ENCODE data around the gene SMARCA2. TPM values are rescaled to one million over a fixed set of nuclear protein-coding genes. Genes with fewer than 3 reads are reported as not detected.
A peak's percentile ranks its signal among the peaks of the same experiment; 100 is the strongest.

Gene SMARCA2
- polyA plus RNA-seq, 1 donor from 2014 or later: 150 TPM

GRCh38 chr9:2016408-2017330 lies 1.5 kb downstream of the SMARCA2 start:
- H3F3A ChIP-seq (ENCODE audit: insufficient read depth, low read length, poor library complexity, severe bottlenecking): no peaks in the 10 kb centered on the region
- peak overlapping the region; percentile 87 for H3K9ac ChIP-seq (ENCODE audit: low read length)
- peak overlapping the region; percentile 80 for H3K27ac ChIP-seq (ENCODE audit: low read length)
- H3K9me2 ChIP-seq (ENCODE audit: insufficient read depth, low read length): no peaks in the 10 kb centered on the region
- peaks cover 45% of the 10 kb centered on the region for H3K27me3 ChIP-seq (ENCODE audit: insufficient read depth, low read depth, low read length)
- no peaks in the 10 kb centered on the region for H3K9me3 ChIP-seq (ENCODE audit: low read length)
- H3K36me3 ChIP-seq (ENCODE audit: insufficient read depth, low read length): no peaks in the 10 kb centered on the region
- H3K4me2 ChIP-seq (ENCODE audit: low read length): peak overlapping the region; percentile 70
- peak overlapping the region; percentile 63 for H2AFZ ChIP-seq (ENCODE audit: low read depth, low read length)
- H3K79me2 ChIP-seq (replicated peaks; ENCODE audit: insufficient read depth, low read length): peaks cover 18% of the 10 kb centered on the region
- H3K4me3 ChIP-seq (ENCODE audit: low read length): peak overlapping the region; percentile 89
- peak; percentile 53 for TF ChIP-seq TAF1 (IDR thresholded peaks at IDR 0.05; ENCODE audit: low read depth)
- TF ChIP-seq, protein P1, sequence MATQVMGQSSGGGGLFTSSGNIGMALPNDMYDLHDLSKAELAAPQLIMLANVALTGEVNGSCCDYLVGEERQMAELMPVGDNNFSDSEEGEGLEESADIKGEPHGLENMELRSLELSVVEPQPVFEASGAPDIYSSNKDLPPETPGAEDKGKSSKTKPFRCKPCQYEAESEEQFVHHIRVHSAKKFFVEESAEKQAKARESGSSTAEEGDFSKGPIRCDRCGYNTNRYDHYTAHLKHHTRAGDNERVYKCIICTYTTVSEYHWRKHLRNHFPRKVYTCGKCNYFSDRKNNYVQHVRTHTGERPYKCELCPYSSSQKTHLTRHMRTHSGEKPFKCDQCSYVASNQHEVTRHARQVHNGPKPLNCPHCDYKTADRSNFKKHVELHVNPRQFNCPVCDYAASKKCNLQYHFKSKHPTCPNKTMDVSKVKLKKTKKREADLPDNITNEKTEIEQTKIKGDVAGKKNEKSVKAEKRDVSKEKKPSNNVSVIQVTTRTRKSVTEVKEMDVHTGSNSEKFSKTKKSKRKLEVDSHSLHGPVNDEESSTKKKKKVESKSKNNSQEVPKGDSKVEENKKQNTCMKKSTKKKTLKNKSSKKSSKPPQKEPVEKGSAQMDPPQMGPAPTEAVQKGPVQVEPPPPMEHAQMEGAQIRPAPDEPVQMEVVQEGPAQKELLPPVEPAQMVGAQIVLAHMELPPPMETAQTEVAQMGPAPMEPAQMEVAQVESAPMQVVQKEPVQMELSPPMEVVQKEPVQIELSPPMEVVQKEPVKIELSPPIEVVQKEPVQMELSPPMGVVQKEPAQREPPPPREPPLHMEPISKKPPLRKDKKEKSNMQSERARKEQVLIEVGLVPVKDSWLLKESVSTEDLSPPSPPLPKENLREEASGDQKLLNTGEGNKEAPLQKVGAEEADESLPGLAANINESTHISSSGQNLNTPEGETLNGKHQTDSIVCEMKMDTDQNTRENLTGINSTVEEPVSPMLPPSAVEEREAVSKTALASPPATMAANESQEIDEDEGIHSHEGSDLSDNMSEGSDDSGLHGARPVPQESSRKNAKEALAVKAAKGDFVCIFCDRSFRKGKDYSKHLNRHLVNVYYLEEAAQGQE (IDR thresholded peaks at IDR 0.05; ENCODE audit: borderline replicate concordance): no peak
- no peaks in the 10 kb centered on the region for H4K20me1 ChIP-seq (ENCODE audit: insufficient read depth)

GRCh38 chr9:2017331-2018161 lies 2.4 kb downstream of the SMARCA2 start:
- H2AFZ ChIP-seq (ENCODE audit: low read depth, low read length): peak overlapping the region; percentile 63
- peak; percentile 25 for TF ChIP-seq TAF1 (IDR thresholded peaks at IDR 0.05; ENCODE audit: low read depth)
- peak; percentile 40 for TF ChIP-seq SMC3 (conservative IDR thresholded peaks at IDR 0.05; ENCODE audit: poor library complexity)
- TF ChIP-seq EZH2 (IDR thresholded peaks at IDR 0.05; ENCODE audit: borderline replicate concordance, insufficient read depth, low read length, poor library complexity, severe bottlenecking): no peak
- TF ChIP-seq EP300 (conservative IDR thresholded peaks at IDR 0.05; ENCODE audit: poor library complexity, severe bottlenecking): peak; percentile 26
- TF ChIP-seq RAD21 (conservative IDR thresholded peaks at IDR 0.05): no peak
- TF ChIP-seq, protein P1 (IDR thresholded peaks at IDR 0.05; ENCODE audit: borderline replicate concordance): peak; percentile 28
- peak; percentile 69 for TF ChIP-seq POLR2AphosphoS5 (IDR thresholded peaks at IDR 0.05)
- no peaks in the 10 kb centered on the region for H4K20me1 ChIP-seq (ENCODE audit: insufficient read depth)
- peak overlapping the region; percentile 87 for H3K9ac ChIP-seq (ENCODE audit: low read length)
- H3K36me3 ChIP-seq (ENCODE audit: insufficient read depth, low read length): no peaks in the 10 kb centered on the region
- H3K9me2 ChIP-seq (ENCODE audit: insufficient read depth, low read length): no peaks in the 10 kb centered on the region
- H3K79me2 ChIP-seq (replicated peaks; ENCODE audit: insufficient read depth, low read length): peaks cover 18% of the 10 kb centered on the region
- H3K27me3 ChIP-seq (ENCODE audit: insufficient read depth, low read depth, low read length): peaks cover 40% of the 10 kb centered on the region
- H3K4me2 ChIP-seq (ENCODE audit: low read length): peak overlapping the region; percentile 90
- no peaks in the 10 kb centered on the region for H3K9me3 ChIP-seq (ENCODE audit: low read length)
- no peaks in the 10 kb centered on the region for H3F3A ChIP-seq (ENCODE audit: insufficient read depth, low read length, poor library complexity, severe bottlenecking)
- peak overlapping the region; percentile 80 for H3K27ac ChIP-seq (ENCODE audit: low read length)
- peak overlapping the region; percentile 89 for H3K4me3 ChIP-seq (ENCODE audit: low read length)
